SK-MEL-5 (cell line): ENCODE data around the gene TRIM47. TPM values are rescaled to one million over a fixed set of nuclear protein-coding genes. Genes with fewer than 3 reads are reported as not detected.
A peak's percentile ranks its signal among the peaks of the same experiment; 100 is the strongest.

Source experiments
- DNase-seq: peaks from one replicate; pipeline ENCODE4 v3.0.0-alpha.2; 2016; ENCODE audit warnings: low read depth, low spot score
- in situ Hi-C: cut with HindIII; loops from 2 replicates; pipeline ENCODE4 v1.10.0; 2016; ENCODE audit warnings: low sequenced_read_pairs, high pct_unique_total_duplicates, low pct_unique_long_range_greater_than_20kb
- polyA plus RNA-seq, 2 experiments: library from polyadenylated mRNA; depleted of rRNA; stranded (reverse); fragments of >200 nt; gene quantifications; 2 replicates each; pipeline ENCODE4 v1.2.3, GENCODE V29; 2015
- total RNA-seq: library from RNA; depleted of rRNA; stranded (reverse); fragments of >200 nt; shearing (Covaris generic); gene quantifications from 2 replicates; pipeline ENCODE4 v1.2.3, GENCODE V29; 2014; rRNA removed

The TRIM47 gene, protein sequence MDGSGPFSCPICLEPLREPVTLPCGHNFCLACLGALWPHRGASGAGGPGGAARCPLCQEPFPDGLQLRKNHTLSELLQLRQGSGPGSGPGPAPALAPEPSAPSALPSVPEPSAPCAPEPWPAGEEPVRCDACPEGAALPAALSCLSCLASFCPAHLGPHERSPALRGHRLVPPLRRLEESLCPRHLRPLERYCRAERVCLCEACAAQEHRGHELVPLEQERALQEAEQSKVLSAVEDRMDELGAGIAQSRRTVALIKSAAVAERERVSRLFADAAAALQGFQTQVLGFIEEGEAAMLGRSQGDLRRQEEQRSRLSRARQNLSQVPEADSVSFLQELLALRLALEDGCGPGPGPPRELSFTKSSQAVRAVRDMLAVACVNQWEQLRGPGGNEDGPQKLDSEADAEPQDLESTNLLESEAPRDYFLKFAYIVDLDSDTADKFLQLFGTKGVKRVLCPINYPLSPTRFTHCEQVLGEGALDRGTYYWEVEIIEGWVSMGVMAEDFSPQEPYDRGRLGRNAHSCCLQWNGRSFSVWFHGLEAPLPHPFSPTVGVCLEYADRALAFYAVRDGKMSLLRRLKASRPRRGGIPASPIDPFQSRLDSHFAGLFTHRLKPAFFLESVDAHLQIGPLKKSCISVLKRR
- total RNA-seq, result 7.3 and 8.1 TPM in 2 replicates
- 15.1 and 19.4 TPM in 2 replicates for polyA plus RNA-seq (2015; cell fraction: cytosol; rRNA removed)
- 17.8 and 28.5 TPM in 2 replicates for polyA plus RNA-seq (2015; cell fraction: nucleus; rRNA removed)

DNA sequence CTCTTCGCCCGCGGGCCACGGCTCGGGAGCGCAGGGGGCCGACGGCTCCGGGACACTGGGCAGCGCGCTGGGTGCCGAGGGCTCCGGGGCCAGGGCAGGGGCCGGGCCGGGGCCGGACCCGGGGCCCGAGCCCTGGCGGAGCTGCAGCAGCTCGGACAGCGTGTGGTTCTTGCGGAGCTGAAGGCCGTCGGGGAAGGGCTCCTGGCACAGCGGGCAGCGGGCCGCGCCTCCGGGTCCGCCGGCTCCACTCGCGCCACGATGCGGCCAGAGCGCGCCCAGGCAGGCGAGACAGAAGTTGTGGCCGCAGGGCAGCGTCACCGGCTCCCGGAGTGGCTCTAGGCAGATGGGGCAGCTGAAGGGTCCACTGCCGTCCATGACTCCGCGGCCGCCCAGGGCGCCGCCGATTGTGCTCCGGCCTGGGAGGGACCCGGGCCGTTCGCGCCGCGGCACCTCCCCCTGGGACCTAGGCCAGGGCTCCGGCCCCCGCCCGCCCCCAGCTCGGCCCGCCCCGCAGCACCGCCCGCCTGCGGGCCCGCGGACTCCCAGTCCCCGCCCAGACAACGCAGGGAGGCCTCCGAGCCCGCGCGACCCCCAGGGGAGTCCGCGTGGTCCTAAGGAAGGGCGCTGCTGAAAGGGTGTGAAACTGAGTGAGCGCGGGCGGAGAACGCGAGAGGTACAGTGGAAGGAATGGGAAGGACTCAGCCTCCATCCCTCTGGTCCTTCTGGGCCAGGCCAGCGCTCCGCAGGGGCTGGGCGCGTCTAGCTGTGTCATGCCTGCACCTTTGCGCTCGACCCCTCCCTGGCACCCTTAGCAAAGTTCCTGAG, at the start of gene TRIM47:
Gene TRIM47 (minus strand): TSS at position 408 of the 825 bp plus-strand sequence. CDS start 33 bp downstream, at position 375.
- in situ Hi-C loops, result no loop called here
- no peak for DNase-seq

DNA sequence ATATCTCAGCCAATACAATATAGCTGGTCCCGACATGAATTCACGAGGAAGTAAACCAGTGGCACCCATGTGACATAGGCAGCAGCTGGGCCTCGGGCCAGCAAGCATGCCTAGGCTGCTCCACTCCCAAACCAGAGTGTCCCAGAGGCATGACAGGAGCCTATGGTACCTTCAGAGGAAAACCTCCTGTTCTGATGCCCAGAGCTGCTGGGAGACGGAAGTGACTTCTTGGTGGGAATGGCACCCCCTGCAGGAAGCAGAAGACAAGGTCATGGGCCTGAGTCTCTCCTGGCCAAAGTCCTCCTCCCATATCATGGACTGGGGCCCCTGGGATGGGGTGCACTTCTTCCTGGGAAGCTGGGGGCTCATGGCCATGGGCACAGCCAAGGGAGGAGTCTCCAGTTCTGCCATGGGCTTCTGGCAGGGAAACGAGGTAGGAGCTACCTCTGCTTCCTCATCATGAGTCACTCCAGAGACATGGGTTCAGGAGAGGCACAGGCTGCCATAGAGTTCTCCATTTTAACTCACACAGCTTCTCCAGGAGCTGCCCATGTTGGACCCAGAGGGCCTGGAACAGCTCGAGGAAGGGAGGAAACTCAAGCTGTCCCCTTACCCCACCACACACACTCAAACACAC, 49.0 kb upstream of the TRIM47 start:
- peak; percentile 82 for DNase-seq
- in situ Hi-C loops, result loop anchor here (25.0 kb wide), 1 partner anchor 135 kb away; the partner anchor contains the start of genes GALR2 and SRP68

DNA sequence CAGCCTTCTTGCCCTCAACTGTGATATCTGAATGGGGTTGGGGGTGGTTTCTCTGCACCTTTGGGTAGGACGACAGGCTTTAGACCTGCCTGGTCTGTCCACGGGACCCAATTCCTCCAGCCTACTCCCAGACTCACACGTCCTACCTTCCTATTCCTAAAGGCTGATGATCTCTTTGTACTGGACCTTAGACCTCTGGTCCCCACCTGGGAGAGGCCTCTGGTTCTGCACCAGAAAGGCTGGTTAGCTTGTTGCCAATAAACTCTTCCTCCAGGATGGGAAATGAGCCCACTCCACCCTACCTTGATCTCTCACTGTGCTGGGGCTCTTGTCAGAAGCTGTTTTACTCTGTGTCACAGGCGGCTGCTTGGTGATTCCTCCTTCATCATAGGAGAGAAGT, 48.1 kb upstream of the TRIM47 start:
- in situ Hi-C loops, result loop anchor here (25.0 kb wide), 1 partner anchor 136 kb away; the partner anchor contains the start of genes GALR2 and SRP68
- DNase-seq, result no peak

DNA sequence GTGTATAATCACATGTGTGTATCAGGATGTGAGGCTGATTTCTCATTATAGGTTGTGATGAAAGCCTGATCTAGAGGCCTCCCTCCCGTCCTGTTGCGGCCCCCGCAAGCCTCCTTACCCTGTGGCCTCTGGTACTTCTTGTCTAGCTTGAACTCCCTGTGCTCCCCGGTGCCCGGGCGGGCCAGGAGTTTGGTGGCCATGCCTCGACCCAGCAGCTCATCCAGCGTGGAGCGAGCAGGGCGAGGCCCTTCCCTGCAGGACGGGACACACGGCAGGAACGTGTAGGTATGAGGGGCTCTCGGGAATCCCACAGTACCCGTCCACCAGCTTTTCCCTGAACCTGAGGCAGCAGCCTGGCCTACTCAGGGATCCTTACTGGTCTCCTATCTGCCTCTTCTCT, 47.5 kb upstream of the TRIM47 start:
- in situ Hi-C loops, result loop anchor here (25.0 kb wide), 1 partner anchor 136 kb away; the partner anchor contains the start of genes GALR2 and SRP68
- no peak for DNase-seq

DNA sequence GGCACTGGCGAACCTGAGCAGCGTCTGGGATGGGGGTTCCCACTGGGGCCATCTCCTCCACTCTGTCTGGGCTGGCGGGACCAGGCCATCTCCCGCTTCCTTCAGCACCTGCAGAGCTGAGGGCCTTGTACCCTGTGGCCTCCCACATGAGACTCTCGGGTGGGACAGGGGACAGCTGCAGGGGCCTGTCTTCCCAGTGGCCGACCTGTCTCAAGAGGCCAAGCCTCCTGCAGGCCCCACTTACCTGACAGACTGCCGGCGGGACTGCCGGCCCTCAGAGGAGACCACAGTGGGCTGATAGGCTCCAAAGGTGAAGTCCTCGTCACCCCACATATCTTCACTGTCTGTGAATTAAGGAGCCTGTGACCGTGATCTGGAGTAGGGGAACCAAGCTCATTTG, 46.7 kb upstream of the TRIM47 start:
- no peak for DNase-seq
- in situ Hi-C loops, result loop anchor here (25.0 kb wide), 1 partner anchor 137 kb away; the partner anchor contains the start of genes GALR2 and SRP68

DNA sequence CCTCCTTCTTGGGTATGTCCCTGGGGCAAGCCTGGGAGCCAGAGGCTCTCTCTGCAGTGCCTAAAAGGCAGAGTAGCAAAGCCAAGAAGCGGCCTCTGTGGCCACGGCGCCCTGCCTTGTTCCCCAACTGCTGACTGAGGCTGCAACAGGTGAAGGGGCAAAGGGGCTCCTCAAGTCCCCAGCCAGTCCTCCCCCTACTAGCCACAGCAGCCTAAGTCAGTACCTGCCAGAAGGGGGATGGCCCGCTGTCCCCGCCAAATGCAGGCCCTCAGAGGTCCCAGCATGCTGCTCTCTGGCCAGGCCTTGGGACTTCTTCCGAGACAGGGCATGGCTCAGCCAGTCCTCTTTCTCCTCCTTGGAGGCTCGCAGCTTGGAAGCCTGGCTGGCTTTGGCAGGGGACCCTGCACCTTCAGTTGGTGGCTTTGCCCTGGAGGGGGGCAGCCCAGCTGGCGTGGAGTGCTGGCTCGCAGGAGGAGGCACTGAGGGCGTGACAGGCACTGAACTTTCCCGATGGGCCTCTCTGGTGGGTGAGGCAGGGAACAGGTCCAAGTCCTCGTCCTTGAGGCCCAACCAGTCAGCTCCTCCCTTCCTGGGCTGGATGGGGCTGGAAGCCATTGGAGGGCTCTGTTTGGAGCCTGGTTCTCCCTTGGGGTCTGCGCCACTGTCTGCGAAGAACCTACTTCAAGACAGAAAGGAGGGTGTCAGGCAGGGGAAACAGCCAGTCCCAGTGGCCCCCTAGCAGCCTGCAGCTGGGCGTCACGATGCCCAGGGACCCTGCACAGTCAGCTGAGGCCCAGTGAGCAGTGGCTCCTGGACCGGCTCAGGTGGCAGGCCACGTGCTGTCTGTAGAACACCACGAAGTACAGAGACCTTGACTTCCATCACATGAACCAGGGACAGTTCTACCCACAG, 44.8 kb upstream of the TRIM47 start:
- in situ Hi-C loops, result no loop called here
- no peak for DNase-seq

DNA sequence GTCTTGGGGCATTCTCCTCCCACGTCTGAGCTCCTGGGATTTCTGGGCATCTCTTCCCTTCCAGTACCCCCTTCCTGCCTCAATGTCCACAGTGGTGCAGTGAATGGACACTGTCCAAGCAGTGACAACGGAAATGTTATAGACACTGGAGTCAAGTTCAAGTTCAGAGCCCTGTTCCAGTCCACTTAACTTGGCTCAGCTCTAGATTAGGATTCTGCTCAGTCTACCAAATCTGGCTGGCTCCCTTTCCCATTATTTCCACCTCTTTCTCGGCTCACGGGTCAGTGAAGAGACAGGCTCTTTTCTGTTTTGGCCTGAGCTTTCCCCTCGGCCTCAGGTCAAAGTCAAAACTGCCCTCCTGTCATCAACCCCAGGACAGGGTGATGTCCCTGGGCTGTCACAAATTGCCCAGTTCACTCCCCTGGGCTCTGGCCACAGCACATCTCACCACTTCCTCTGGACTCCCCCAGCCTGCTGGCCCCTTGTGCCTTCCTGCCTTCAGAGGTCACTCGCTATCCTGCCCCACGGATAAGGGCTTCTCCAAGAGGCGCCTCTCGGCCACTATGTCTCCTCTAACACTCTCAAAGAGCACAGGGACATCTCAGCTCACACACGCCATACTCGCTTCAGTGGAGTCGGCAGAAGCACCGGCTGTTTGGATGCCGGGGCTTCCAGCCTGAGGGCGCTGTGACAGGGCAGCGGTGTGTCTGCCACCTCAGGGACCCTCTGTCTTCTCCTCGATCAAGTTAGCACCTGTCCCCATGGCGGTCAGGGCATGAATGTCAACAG, 44.0 kb upstream of the TRIM47 start:
- DNase-seq, result no peak
- in situ Hi-C loops, result no loop called here

DNA sequence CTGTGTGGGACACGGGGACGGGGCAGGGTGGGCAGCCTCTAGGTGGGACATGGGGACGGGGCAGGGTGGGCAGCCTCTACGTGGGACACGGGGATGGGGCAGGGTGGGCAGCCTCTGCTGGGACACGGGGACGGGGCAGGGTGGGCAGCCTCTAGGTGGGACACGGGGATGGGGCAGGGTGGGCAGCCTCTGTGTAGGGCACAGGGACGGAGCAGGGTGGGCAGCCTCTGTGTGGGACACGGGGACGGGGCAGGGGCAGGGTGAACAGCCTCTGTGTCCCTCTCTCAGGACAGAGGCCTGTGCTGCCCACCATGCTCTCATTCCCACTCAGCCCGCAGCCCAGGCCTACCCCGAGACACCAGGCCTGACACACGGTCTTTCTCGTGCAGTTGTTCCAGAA, 43.2 kb upstream of the TRIM47 start:
- in situ Hi-C loops, result no loop called here
- DNase-seq, result no peak

DNA sequence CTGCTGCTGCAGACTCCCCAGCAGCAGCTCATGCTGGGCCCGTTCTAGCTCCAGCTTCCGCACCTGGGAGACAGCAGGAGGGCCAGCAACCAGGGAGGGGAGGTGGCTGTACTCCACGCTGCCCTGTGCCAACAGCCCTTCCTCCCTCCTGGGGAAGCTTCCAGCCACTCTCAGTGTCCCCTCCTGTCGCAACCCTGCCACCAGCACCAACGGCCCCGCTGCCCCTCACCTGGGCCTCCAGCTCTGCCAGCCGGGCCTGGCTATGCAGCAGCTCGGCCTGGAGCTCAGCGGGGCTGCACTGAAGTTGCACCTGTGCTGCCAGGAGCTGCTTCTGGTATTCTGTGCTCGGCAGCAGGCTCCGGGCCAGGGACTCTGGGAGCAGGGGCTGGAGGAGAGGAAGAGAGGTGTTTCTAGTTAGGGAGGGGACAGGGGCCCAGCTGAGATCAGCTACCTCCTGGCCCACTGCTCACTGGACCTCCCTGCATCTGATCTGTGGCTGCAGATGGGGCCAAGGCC, 41.7 kb upstream of the TRIM47 start:
- DNase-seq, result no peak
- in situ Hi-C loops, result no loop called here

DNA sequence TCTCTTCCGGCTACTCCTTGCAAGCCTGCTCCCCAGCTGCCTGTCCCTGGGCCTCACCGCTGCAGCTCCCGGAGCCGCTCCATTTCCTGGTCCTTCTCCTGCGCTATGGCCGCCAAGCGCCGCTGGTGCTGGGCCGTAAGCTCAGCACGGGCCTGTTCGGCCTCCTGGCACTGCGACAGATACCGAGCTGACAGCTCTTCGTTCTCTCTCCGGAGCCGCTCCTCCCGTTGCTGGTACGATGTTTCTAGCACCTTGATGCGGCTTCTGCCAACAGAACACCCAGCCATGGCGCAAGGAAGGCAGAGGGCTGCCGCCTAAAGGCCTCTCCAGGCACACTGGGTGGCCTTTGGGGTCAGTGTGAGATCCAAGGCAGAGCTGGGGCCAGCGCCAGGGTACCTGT, 41.2 kb upstream of the TRIM47 start:
- in situ Hi-C loops, result no loop called here
- DNase-seq, result no peak

DNA sequence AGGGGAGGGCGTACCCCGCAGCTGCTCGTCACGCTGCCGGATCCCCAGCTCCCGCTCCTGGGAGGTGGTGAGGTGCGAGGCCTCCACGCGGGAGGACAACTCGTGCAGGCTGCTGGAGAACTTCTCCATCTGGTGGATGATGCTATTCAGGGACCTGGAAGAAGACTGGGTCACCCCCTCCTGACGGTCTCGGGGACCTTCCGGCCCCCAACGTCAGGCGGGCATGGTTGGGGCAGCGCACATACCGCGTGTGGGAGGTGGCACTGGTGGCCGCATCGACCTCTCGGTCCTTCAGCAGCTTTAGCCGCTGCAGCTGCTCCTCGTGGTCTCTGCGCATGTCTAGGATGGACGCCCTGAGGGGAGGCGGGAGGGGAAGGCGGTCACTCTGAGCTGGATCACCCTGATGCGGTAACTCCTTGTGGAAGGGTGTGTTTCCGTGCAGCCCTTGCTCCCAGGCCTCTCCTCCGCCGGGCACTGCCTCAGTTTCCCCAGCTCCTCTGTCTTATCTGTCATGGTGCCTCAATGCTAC, 39.6 kb upstream of the TRIM47 start:
- DNase-seq, result no peak
- in situ Hi-C loops, result no loop called here

DNA sequence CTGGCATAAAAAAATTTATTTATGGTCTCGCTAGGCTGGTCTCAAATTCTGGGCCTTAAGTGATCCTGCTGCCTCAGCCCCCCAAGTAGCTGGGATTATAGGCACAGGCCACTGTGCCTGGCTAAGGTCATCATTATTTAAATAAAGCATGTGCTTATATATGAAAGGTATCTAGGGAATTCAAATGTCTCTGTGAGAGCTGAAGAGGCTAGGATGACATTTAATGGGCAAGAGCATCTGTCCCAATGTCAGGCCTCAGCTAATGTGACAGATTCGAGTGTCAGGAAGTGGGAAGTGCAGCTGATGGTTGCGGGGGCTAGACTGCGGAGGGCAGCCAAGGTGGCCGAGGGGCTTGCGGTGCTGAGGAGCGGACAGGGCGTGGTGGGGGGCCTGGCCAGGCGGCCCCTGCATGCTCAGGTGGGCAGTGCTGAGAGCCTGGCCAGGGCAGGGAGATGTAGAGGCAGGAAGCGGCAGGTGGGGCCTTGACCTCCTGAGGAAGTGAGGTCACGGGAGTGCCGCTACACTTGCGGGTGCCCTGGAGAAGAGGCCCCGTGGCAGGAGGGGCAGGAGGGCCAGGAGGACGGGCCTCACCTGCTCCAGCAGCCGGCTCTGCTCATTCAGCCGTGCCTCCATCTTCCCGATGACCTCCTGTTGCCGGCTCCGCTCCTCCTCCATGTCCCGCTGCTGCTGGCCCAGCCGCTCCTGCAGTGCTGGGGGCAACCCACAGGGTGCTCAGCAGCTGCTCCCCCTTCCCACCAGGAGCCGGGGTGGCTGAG, 38.9 kb upstream of the TRIM47 start:
- in situ Hi-C loops, result no loop called here
- DNase-seq, result no peak

DNA sequence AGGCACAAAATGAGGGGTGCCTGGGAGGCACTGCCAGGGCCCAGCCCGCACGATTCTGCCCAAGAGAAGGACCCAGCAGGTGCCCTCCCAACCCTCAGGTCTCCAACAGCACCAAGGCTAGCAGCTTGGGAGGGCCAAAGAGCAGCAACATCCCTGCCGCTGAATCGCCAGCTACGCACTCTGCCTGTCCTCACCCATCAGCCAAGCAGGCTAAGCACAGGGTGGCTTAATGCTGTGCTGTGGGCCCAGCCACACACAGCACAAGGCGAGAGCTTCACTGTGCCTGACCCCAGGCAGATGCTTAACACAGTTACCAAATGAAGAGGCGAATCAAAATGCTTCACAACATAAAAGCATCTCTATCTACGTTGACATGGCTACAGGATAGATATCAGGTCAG, 36.9 kb upstream of the TRIM47 start:
- no peak for DNase-seq
- in situ Hi-C loops, result no loop called here

DNA sequence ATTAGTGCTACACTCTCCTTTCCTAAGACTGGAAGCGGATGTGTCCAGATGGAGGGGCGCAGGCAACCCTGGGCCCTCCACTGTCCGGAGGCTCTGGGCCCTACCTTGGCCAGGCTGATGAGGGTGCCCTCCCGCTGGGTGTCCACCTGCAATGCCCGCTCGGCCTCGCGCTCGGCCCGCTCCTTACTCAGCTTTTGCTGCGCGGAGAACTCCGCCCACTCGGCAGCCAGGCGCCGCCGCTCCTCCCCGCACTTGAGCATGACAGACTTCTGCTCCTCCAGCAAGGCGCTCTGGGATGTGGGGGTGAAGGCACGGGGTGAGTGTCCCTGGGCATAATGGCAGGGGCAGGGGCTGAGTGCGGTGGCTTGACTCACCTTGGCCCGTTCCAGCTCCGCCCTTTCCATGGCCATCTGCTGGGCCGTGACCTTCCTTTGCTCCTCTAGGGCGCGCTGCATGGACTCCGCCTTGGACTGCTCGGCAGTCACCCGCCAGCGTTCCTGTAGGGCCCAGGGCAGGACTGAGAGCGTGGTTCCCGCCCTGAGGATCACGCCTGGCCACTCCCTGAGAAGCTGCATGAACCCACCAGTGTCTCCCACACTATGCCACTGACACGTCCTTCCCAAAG, 36.4 kb upstream of the TRIM47 start:
- no peak for DNase-seq
- in situ Hi-C loops, result no loop called here
